Measurements from ENCODE around the gene HTRA2.

DNA sequence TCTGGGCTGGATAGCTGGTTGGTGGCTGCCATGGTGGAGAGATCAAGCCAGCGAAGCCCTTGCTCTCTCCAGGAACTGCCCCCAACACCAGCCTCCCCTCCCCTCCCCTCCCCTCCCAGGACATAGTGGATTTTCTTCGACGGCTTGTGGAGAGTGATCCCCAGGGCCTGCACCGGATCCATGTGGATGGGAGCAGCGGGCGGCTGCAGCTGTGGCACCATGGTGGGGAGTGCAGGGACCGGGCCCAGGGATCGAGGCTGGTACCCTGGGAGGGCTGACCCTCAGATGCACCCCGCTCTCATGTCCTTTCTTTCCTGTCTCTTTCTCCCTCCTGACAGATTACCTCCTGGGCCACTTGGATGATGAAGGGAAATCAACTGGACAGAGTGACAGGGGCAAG, 39.8 kb upstream of the HTRA2 start:
- TF ChIP-seq, protein P1, sequence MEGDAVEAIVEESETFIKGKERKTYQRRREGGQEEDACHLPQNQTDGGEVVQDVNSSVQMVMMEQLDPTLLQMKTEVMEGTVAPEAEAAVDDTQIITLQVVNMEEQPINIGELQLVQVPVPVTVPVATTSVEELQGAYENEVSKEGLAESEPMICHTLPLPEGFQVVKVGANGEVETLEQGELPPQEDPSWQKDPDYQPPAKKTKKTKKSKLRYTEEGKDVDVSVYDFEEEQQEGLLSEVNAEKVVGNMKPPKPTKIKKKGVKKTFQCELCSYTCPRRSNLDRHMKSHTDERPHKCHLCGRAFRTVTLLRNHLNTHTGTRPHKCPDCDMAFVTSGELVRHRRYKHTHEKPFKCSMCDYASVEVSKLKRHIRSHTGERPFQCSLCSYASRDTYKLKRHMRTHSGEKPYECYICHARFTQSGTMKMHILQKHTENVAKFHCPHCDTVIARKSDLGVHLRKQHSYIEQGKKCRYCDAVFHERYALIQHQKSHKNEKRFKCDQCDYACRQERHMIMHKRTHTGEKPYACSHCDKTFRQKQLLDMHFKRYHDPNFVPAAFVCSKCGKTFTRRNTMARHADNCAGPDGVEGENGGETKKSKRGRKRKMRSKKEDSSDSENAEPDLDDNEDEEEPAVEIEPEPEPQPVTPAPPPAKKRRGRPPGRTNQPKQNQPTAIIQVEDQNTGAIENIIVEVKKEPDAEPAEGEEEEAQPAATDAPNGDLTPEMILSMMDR (IDR thresholded peaks at IDR 0.05; ENCODE audit: insufficient read depth, low read length): no peak
- TF ChIP-seq, protein P2, sequence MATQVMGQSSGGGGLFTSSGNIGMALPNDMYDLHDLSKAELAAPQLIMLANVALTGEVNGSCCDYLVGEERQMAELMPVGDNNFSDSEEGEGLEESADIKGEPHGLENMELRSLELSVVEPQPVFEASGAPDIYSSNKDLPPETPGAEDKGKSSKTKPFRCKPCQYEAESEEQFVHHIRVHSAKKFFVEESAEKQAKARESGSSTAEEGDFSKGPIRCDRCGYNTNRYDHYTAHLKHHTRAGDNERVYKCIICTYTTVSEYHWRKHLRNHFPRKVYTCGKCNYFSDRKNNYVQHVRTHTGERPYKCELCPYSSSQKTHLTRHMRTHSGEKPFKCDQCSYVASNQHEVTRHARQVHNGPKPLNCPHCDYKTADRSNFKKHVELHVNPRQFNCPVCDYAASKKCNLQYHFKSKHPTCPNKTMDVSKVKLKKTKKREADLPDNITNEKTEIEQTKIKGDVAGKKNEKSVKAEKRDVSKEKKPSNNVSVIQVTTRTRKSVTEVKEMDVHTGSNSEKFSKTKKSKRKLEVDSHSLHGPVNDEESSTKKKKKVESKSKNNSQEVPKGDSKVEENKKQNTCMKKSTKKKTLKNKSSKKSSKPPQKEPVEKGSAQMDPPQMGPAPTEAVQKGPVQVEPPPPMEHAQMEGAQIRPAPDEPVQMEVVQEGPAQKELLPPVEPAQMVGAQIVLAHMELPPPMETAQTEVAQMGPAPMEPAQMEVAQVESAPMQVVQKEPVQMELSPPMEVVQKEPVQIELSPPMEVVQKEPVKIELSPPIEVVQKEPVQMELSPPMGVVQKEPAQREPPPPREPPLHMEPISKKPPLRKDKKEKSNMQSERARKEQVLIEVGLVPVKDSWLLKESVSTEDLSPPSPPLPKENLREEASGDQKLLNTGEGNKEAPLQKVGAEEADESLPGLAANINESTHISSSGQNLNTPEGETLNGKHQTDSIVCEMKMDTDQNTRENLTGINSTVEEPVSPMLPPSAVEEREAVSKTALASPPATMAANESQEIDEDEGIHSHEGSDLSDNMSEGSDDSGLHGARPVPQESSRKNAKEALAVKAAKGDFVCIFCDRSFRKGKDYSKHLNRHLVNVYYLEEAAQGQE (IDR thresholded peaks at IDR 0.05; ENCODE audit: insufficient replicate concordance, low read depth): no peak
- TF ChIP-seq POLR2AphosphoS5 (IDR thresholded peaks at IDR 0.05; ENCODE audit: low read depth): no peak
